ENCODE results near the gene ELFN2. TPM values are rescaled to one million over a fixed set of nuclear protein-coding genes. Genes with fewer than 3 reads are reported as not detected.

Gene ELFN2
- total and polyA plus RNA-seq, 2 of the 13 experiments (the other 11 are each of a cell fraction or from before 2014, with no cell fraction given), result 0.01 TPM; not detected in 1

GRCh38 chr22:37425800-37426705 is 1.2 kb downstream of the ELFN2 start:
- no peak overlapping the region for H3K27ac ChIP-seq (ENCODE audit: extremely low read length, insufficient read depth, low read length)
- no peak overlapping the region for H3K4me3 ChIP-seq (replicated peaks in 1 of 3; ENCODE audit: insufficient read depth in 1 of 3, low read depth in 2 of 3, low read length in 3 of 3)
- POLR2A ChIA-PET, result no interaction called here
- H2AFZ ChIP-seq (ENCODE audit: low read length), result no peak overlapping the region
- H3K4me1 ChIP-seq (ENCODE audit: insufficient read depth, low read length), result peaks cover under 1% of the 10 kb centered on the region; the same call in 1 of the 2 replicates
- H3K36me3 ChIP-seq (replicated peaks in 1 of 2; ENCODE audit: control insufficient read depth in 1 of 2, insufficient read depth in 2 of 2, low read length in 2 of 2), result no peaks in the 10 kb centered on the region
- no peak for FAIRE-seq
- no peak overlapping the region for H3K4me2 ChIP-seq (ENCODE audit: low read depth, low read length)
- CTCF ChIA-PET (ENCODE audit: low intra/inter-chr PET ratio, low total read pairs), result no interaction called here
- intact Hi-C loops (cut with micrococcal nuclease; ENCODE audit: unreplicated experiment), result no loop called here
- peaks cover 7% of the 10 kb centered on the region; the same call in 1 of the 2 replicates for H4K20me1 ChIP-seq (ENCODE audit: insufficient read depth, low read length)
- H3K79me2 ChIP-seq (ENCODE audit: insufficient read depth, low read length), result no peaks in the 10 kb centered on the region
- H3K27me3 ChIP-seq (ENCODE audit: control insufficient read depth in 1 of 2, insufficient read depth in 2 of 2, low read length in 2 of 2), result peaks cover 15 to 62% of the 10 kb centered on the region in 2 experiments
- TF ChIP-seq, protein P1, sequence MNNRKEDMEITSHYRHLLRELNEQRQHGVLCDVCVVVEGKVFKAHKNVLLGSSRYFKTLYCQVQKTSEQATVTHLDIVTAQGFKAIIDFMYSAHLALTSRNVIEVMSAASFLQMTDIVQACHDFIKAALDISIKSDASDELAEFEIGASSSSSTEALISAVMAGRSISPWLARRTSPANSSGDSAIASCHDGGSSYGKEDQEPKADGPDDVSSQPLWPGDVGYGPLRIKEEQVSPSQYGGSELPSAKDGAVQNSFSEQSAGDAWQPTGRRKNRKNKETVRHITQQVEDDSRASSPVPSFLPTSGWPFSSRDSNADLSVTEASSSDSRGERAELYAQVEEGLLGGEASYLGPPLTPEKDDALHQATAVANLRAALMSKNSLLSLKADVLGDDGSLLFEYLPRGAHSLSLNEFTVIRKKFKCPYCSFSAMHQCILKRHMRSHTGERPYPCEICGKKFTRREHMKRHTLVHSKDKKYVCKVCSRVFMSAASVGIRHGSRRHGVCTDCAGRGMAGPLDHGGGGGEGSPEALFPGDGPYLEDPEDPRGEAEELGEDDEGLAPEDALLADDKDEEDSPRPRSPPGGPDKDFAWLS (CRISPR knock-in tag; IDR thresholded peaks at IDR 0.05; ENCODE audit: borderline replicate concordance), result no peak
- TF ChIP-seq TEF (CRISPR knock-in tag; IDR thresholded peaks at IDR 0.05) (no peak), ZNF558 (CRISPR knock-in tag; IDR thresholded peaks at IDR 0.05; ENCODE audit: borderline replicate concordance) (no peak), PAWR (CRISPR knock-in tag; IDR thresholded peaks at IDR 0.05; ENCODE audit: borderline replicate concordance) (no peak), ZNF510 (CRISPR knock-in tag; IDR thresholded peaks at IDR 0.05; ENCODE audit: low read depth) (no peak), ZNF256 (CRISPR knock-in tag; conservative IDR thresholded peaks at IDR 0.05) (no peak), ZNF670 (CRISPR knock-in tag; IDR thresholded peaks at IDR 0.05; ENCODE audit: borderline replicate concordance) (no peak), PHF8 (CRISPR knock-in tag; IDR thresholded peaks at IDR 0.05) (no peak), ZFP90 (CRISPR knock-in tag; IDR thresholded peaks at IDR 0.05; ENCODE audit: borderline replicate concordance) (no peak), NFE2L1 (CRISPR knock-in tag; IDR thresholded peaks at IDR 0.05; ENCODE audit: borderline replicate concordance) (no peak), ZNF567 (CRISPR knock-in tag; IDR thresholded peaks at IDR 0.05; ENCODE audit: borderline replicate concordance) (no peak), ZNF792 (CRISPR knock-in tag; IDR thresholded peaks at IDR 0.05) (no peak), RBM22 (optimal IDR thresholded peaks at IDR 0.05; ENCODE audit: low read length) (no peak)
- TF ChIP-seq, protein P2, sequence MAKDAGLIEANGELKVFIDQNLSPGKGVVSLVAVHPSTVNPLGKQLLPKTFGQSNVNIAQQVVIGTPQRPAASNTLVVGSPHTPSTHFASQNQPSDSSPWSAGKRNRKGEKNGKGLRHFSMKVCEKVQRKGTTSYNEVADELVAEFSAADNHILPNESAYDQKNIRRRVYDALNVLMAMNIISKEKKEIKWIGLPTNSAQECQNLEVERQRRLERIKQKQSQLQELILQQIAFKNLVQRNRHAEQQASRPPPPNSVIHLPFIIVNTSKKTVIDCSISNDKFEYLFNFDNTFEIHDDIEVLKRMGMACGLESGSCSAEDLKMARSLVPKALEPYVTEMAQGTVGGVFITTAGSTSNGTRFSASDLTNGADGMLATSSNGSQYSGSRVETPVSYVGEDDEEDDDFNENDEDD (CRISPR knock-in tag; IDR thresholded peaks at IDR 0.05; ENCODE audit: borderline replicate concordance), result no peak
- no peak overlapping the region for H3K9ac ChIP-seq (ENCODE audit: insufficient read depth, low read depth, low read length)
- no peaks in the 10 kb centered on the region for H3K9me3 ChIP-seq (ENCODE audit: low read length)
- ATAC-seq, result no peak
- in situ Hi-C loops (cut with HindIII; ENCODE audit: extremely low pct_ligation_motif_present, low pct_unique_long_range_greater_than_20kb), result no loop called here
- BruUV-seq (replicated peaks), result no TSS peak
- DNase-seq (ENCODE audit: low spot score), result no peak
- 62% methylated on average over 35 of the region's 43 CpGs for WGBS (ENCODE audit: low lambda C conversion rate)

All from HepG2 (cell line).